Naive thymus-derived CD8-positive, alpha-beta T cell (primary cell): ENCODE data around the gene KLK7. TPM values are rescaled to one million over a fixed set of nuclear protein-coding genes. Genes with fewer than 3 reads are reported as not detected.
A peak's percentile ranks its signal among the peaks of the same experiment; 100 is the strongest.
"Not testable (repeated sequence)": the region's sequence is repeated elsewhere in the genome, so short reads cannot be mapped to it uniquely, and the experiment has no call there.

Experiments used
- ATAC-seq, 2 donors: fragments of 150-1000 bp; cut with Tn5 transposase in 1 of 2; sonication (Bioruptor Pico), chemical (Tn5 transposase) in 1 of 2; 1 replicate in 1 of 2; 2 replicates in 1 of 2; pipeline ENCODE4 v1.10.0; 2021; ENCODE audit warnings: mild to moderate bottlenecking in 2 of 2, moderate library complexity in 2 of 2
- POLR2A ChIA-PET: fragments of 350-600 bp; sonication (Branson Sonifier 250); formaldehyde crosslinking; loops from one replicate; lab custom pipeline; 2021; ENCODE audit warnings: antibody characterized with exemption; lab: Charles Lee
- DNase-seq, 10 donors: peaks; one replicate each; pipeline versions ENCODE4 v3.0.0 to v3.0.0-alpha.2; 2020 to 2022
- H3K27ac Mint-ChIP-seq, 10 donors: one replicate each; pipeline ENCODE4 v1.8.0; 2020 to 2022; ENCODE audit warnings: mild to moderate bottlenecking in 10 of 10, mixed read lengths in 10 of 10, moderate library complexity in 4 of 10, inconsistent platforms in 1 of 10
- H3K27me3 Mint-ChIP-seq, 5 donors: one replicate each; pipeline ENCODE4 v1.8.0; 2021 to 2022; ENCODE audit warnings: mixed read lengths in 5 of 5
- H3K36me3 Mint-ChIP-seq, 3 donors: one replicate each; pipeline ENCODE4 v1.8.0; 2020 to 2022; ENCODE audit warnings: mixed read lengths in 3 of 3, mild to moderate bottlenecking in 2 of 3, inconsistent platforms in 1 of 3
- H3K4me1 Mint-ChIP-seq, 4 donors: one replicate each; pipeline ENCODE4 v1.8.0; 2021 to 2022; ENCODE audit warnings: mixed read lengths in 4 of 4
- H3K4me3 Mint-ChIP-seq, 10 donors: one replicate each; pipeline ENCODE4 v1.8.0; 2020 to 2022; ENCODE audit warnings: mild to moderate bottlenecking in 10 of 10, mixed read lengths in 10 of 10, moderate library complexity in 6 of 10, inconsistent platforms in 1 of 10
- H3K9me3 Mint-ChIP-seq, 9 donors: one replicate each; pipeline ENCODE4 v1.8.0; 2020 to 2022; ENCODE audit warnings: mixed read lengths in 9 of 9, mild to moderate bottlenecking in 3 of 9, inconsistent platforms in 1 of 9, moderate library complexity in 1 of 9
- polyA plus RNA-seq, 3 donors: library from polyadenylated mRNA; unstranded; fragments of 300-500 nt; fragmentation: Illumina TruSeq; gene quantifications; one replicate each; pipeline ENCODE4 v1.2.3, GENCODE V29; 2021
- total RNA-seq, 8 experiments: library from RNA in 2 of 8; stranded (reverse) in 2 of 8; gene quantifications; one replicate each; pipeline ENCODE4 v1.2.3 and lab custom pipeline; 2021 to 2026

Gene KLK7
- total and polyA plus RNA-seq, 5 experiments from 2014 or later = not detected

DNA sequence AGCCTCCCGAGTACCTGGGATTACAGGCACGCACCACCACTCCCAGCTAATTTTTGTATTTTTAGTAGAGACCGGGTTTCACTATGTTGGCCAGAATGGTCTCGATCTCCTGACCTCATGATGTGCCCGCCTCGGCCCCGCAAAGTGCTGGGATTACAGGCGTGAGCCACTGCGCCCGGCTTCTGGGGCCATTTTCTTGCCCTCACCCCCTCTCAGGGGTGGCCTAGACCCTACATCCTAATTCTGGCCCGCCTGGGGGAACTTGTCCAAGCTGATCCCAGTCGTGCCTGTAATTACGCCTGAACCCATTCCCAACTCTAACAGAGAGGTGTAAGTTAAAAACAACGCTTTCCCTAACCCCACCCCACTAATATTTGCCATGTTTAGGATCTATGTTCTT is 699 bp upstream of the KLK7 start:
- DNase-seq, POLR2A ChIA-PET, H3K4me3 Mint-ChIP-seq, ATAC-seq, H3K9me3 Mint-ChIP-seq, H3K4me1 Mint-ChIP-seq, H3K27ac Mint-ChIP-seq, H3K36me3 Mint-ChIP-seq: not testable (repeated sequence)
- peaks cover 27 to 68% (median 53%) of the 10 kb centered on the region in 5 donors for H3K27me3 Mint-ChIP-seq

DNA sequence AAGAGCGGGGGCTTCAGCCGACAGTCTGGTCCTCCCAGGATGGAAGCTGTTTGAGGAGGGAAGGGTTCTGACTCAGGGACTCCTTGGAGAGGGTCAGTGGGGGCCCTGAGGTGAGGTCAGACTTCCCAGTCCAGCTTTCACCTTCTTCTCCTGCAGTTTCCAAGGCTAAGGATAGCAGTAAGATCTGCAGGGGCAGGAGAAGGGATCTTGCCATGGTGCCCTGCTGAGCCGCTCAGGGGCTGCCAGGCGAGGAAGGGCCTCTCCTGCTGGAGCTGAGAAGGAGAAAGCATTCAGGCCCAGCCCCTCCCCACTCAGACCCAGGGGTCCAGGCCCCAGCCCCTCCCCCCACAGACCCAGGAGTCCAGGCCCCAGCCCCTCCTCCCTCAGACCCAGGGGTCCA is 1.5 kb downstream of the KLK7 start:
- H3K4me1 Mint-ChIP-seq = peaks cover 0 to 3% (median 0%) of the 10 kb centered on the region in 4 donors
- no peak overlapping the region for H3K4me3 Mint-ChIP-seq
- POLR2A ChIA-PET = no interaction called here
- H3K27me3 Mint-ChIP-seq = peaks cover 21 to 77% (median 58%) of the 10 kb centered on the region in 5 donors
- no peak for DNase-seq
- H3K27ac Mint-ChIP-seq = no peak overlapping the region
- no peak for ATAC-seq
- H3K9me3 Mint-ChIP-seq = peaks cover 0 to 2% (median 0%) of the 10 kb centered on the region in 9 donors
- H3K36me3 Mint-ChIP-seq = no peaks in the 10 kb centered on the region

GRCh38 chr19:50981587-50982146 is 2.0 kb downstream of the KLK7 start:
- Mint-ChIP-seq H3K36me3 (no peaks in the 10 kb centered on the region), H3K9me3 (peaks cover 0 to 2% (median 0%) of the 10 kb centered on the region in 9 donors), H3K4me3 (no peak overlapping the region), H3K27ac (peak overlapping the region in 1 of 10 donors; percentile 58), H3K4me1 (peaks cover 0 to 3% (median 0%) of the 10 kb centered on the region in 4 donors), H3K27me3 (peaks cover 24 to 83% (median 61%) of the 10 kb centered on the region in 5 donors)
- ATAC-seq (no peak), DNase-seq (no peak)
- POLR2A ChIA-PET = no interaction called here

DNA sequence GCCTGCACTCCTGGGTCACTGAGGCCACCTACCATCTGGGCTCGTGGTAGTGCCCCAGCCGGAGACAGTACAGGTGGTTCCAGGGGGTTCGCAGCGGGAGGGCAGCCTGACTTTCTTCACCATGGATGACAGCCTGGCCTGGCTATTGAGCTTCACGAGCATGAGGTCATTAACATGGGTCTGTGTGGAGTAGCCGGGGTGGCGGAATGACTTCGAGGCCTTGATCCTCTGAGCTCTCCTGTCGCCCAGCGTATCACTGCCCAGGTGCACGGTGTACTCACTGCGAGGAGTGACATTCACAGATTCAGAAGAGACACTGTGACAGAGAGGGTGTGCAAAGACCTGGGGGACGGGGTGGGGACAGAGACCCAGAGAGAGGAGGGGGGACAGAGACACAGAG is 3.5 kb downstream of the KLK7 start:
- Mint-ChIP-seq H3K27ac (no peak overlapping the region), H3K4me3 (no peak overlapping the region), H3K27me3 (peaks cover 25 to 83% (median 68%) of the 10 kb centered on the region in 5 donors), H3K36me3 (no peaks in the 10 kb centered on the region), H3K4me1 (peaks cover 0 to 3% (median 0%) of the 10 kb centered on the region in 4 donors), H3K9me3 (no peaks in the 10 kb centered on the region)
- POLR2A ChIA-PET = no interaction called here
- ATAC-seq (no peak), DNase-seq (no peak)

DNA sequence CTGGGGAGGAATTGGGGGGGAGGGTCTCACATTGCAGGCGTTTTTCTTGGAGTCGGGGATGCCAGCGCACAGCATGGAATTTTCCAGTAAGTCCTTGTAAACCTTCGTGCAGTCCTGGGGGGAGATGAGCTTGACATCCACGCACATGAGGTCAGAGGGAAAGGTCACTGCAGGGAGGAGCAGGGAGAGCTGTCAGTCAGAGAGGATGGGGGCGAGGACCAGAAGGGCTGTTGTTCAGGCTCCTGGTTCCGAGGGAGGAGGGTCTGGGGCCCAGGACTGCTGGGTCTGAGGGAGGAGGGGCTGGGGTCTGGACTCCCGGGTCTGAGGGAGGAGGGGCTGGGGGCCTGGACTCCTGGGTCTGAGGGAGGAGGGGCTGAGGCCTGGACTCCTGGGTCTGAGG is 4.0 kb downstream of the KLK7 start:
- Mint-ChIP-seq H3K4me1 (peaks cover 0 to 3% (median 0%) of the 10 kb centered on the region in 4 donors), H3K9me3 (no peaks in the 10 kb centered on the region), H3K36me3 (no peaks in the 10 kb centered on the region), H3K27ac (no peak overlapping the region), H3K4me3 (no peak overlapping the region), H3K27me3 (peaks cover 21 to 78% (median 65%) of the 10 kb centered on the region in 5 donors)
- ATAC-seq (no peak), DNase-seq (no peak)
- POLR2A ChIA-PET = no interaction called here

DNA sequence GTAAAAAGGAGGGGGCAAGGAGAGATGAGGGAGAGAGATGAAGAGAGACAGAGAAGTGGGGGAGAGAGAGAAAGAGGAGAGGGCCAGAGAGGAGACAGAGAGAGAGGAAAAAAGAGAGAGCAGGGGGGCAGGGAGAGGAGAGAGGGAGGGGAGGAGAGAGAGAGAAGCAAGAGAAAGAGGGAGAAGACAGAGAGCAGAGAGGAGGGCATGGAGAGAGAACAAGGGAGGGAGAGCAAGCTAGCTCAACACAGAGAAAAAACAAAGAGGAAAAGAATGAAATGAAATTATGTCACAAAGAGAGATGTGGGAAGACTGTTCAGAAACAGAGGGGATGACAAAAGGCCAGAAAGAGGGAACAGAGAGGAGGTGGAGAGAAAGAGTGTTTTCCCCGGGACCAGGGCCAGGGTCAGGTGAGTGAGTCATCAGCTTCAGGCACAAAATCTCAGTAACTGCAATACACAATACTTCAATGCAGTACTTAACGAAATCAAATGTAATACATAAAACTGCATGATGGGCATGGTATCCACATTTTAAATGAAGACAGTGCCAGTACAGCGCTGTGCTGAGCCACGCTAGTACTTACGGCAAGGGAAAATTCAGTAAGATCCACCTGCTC is 4.8 kb downstream of the KLK7 start:
- H3K4me3 Mint-ChIP-seq = no peak overlapping the region
- peaks cover 24 to 76% (median 59%) of the 10 kb centered on the region in 5 donors for H3K27me3 Mint-ChIP-seq
- no peaks in the 10 kb centered on the region for H3K36me3 Mint-ChIP-seq
- peaks cover 0 to 3% (median 0%) of the 10 kb centered on the region in 4 donors for H3K4me1 Mint-ChIP-seq
- POLR2A ChIA-PET = no interaction called here
- ATAC-seq (no peak), DNase-seq (no peak)
- no peaks in the 10 kb centered on the region for H3K9me3 Mint-ChIP-seq
- H3K27ac Mint-ChIP-seq = no peak overlapping the region

DNA sequence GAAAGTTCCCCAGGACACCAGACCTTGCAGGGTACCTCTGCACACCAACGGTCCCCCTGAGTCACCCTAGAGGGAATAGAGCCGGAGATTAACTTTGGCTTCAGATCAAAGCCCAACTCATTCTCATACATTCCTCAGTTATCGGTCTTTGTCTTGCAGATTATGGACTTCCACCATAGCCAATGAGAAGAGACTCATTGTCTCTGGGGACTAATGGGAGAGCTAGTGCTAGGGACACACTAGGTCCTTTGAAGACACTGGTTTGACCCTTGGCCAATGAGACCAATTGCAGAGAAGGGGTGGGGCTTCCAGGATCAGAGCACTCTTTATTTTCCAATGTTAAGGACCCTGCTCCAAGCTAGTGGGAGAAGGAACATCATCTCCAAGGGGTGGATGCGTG is 6.1 kb downstream of the KLK7 start:
- Mint-ChIP-seq H3K36me3 (no peaks in the 10 kb centered on the region), H3K4me3 (no peak overlapping the region), H3K4me1 (peaks cover 0 to 3% (median 0%) of the 10 kb centered on the region in 4 donors), H3K27ac (no peak overlapping the region), H3K27me3 (peaks cover 32 to 87% (median 62%) of the 10 kb centered on the region in 5 donors), H3K9me3 (no peaks in the 10 kb centered on the region)
- ATAC-seq (no peak), DNase-seq (no peak)
- POLR2A ChIA-PET = no interaction called here

GRCh38 chr19:50975766-50976165 is 8.0 kb downstream of the KLK7 start:
- no peaks in the 10 kb centered on the region for H3K36me3 Mint-ChIP-seq
- H3K9me3 Mint-ChIP-seq = no peaks in the 10 kb centered on the region
- H3K4me1 Mint-ChIP-seq = peaks cover 0 to 1% (median 0%) of the 10 kb centered on the region in 4 donors
- H3K27me3 Mint-ChIP-seq = peaks cover 39 to 87% (median 61%) of the 10 kb centered on the region in 5 donors
- POLR2A ChIA-PET = no interaction called here
- no peak overlapping the region for H3K4me3 Mint-ChIP-seq
- DNase-seq (no peak), ATAC-seq (no peak)
- peak overlapping the region in 1 of 10 donors; percentile 88 for H3K27ac Mint-ChIP-seq

- POLR2A ChIA-PET = no interaction called here
- no peak for ATAC-seq
- Mint-ChIP-seq H3K36me3 (peaks cover 0 to 2% (median 0%) of the 10 kb centered on the region in 3 donors), H3K27ac (no peak overlapping the region), H3K9me3 (no peaks in the 10 kb centered on the region), H3K4me1 (peaks cover 0 to 3% (median 0%) of the 10 kb centered on the region in 4 donors), H3K27me3 (peaks cover 42 to 87% (median 62%) of the 10 kb centered on the region in 5 donors), H3K4me3 (no peak overlapping the region)
- no peak for DNase-seq
These were observed 8.8 kb downstream of the KLK7 start for GRCh38 chr19:50974702-50975556.

GRCh38 chr19:50972795-50973376 is 10.8 kb downstream of the KLK7 start:
- no peak overlapping the region for H3K4me3 Mint-ChIP-seq
- H3K27me3 Mint-ChIP-seq = peaks cover 43 to 81% (median 55%) of the 10 kb centered on the region in 5 donors
- no peak for DNase-seq
- H3K9me3 Mint-ChIP-seq = peaks cover 0 to 2% (median 0%) of the 10 kb centered on the region in 9 donors
- POLR2A ChIA-PET = interaction anchor here (0.6 kb wide), 1 partner anchor 1631 kb away, joined by 6 read pairs; no protein-coding TSS in a partner anchor
- peaks cover 0 to 6% (median 0%) of the 10 kb centered on the region in 3 donors for H3K36me3 Mint-ChIP-seq
- H3K27ac Mint-ChIP-seq = no peak overlapping the region
- ATAC-seq = no peak
- peaks cover 0 to 4% (median 0%) of the 10 kb centered on the region in 4 donors for H3K4me1 Mint-ChIP-seq

DNA sequence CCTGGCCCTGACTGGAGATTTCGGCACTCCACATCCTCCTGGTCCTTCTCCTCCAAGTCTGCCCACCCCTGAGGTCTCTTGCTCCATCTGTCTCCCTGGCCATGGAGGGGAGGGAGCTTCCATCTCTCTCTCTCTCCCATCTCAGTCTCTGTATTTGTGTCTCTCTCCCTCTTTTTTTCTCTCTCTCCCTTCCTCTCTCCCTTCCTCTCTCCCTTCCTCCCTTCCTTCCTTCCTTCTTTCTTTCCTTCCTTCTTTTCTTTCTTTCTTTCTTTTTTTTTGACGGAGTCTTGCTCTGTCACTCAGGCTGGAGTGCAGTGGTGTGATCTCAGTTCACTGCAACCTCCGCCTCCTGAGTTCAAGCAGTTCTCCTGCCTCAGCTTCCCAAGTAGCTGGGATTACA is 13.9 kb downstream of the KLK7 start:
- DNase-seq, H3K27ac Mint-ChIP-seq, POLR2A ChIA-PET, H3K4me3 Mint-ChIP-seq, H3K36me3 Mint-ChIP-seq, H3K9me3 Mint-ChIP-seq, ATAC-seq, H3K4me1 Mint-ChIP-seq: not testable (repeated sequence)
- H3K27me3 Mint-ChIP-seq = peaks cover 37 to 88% (median 51%) of the 10 kb centered on the region in 5 donors

DNA sequence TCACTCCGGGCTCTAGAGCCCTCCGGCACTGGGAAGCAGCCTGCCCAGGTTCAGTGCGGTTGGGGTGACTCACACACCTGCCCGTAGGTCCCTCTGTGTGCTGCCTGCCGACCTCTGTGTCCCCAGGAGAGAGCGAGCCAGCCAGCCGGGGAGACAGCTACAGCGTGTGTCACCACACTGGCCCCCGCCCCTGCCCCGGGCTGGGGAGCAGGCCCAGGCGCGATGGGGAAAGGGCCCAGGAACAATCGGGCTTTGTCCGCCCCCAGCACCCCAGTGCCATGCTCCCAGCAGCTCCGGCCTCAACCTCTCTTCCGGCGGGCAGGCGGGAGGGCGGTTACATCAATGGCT is 14.3 kb downstream of the KLK7 start, which contains the start of gene KLK6:
KLK6 (minus strand) TSS at position 179 of the 348 bp plus-strand sequence. CDS start 1,487 bp downstream, outside the sequence.
- POLR2A ChIA-PET = no interaction called here
- ATAC-seq (no peak), DNase-seq (no peak)
- Mint-ChIP-seq H3K36me3 (peaks cover 0 to 6% (median 0%) of the 10 kb centered on the region in 3 donors), H3K4me1 (peaks cover 0 to 4% (median 0%) of the 10 kb centered on the region in 4 donors), H3K4me3 (no peak within 1 kb of the TSS), H3K27ac (no peak within 1 kb of the TSS), H3K27me3 (peaks cover 38 to 90% (median 54%) of the 10 kb centered on the region in 5 donors), H3K9me3 (peaks cover 0 to 5% (median 0%) of the 10 kb centered on the region in 9 donors)
